Heart left ventricle (tissue), 16 donors: ENCODE measurements around the gene LRP11. TPM values are rescaled to one million over a fixed set of nuclear protein-coding genes. Genes with fewer than 3 reads are reported as not detected.
"Not testable (repeated sequence)": the region's sequence is repeated elsewhere in the genome, so short reads cannot be mapped to it uniquely, and the experiment has no call there.

Source experiments
- ATAC-seq, 4 donors: fragments of 200-7000 bp; cut with Tn5 transposase; one replicate each; pipeline ENCODE4 v1.9.1; 2020 to 2022; ENCODE audit warnings: moderate library complexity in 4 of 4, mild to moderate bottlenecking in 3 of 4, moderate number of reproducible peaks in 1 of 4
- DNase-seq, 5 donors: peaks; one replicate each; pipeline ENCODE4 v3.0.0-alpha.2; 2020
- H3K27ac ChIP-seq, 12 donors: fragments of 200-600 bp; sonication (generic) in 4 of 12; one replicate each; pipeline versions ENCODE4 v1.5.0 to v1.8.0; 2016 to 2022; ENCODE audit warnings: mild to moderate bottlenecking in 2 of 12
- H3K27me3 ChIP-seq, 9 donors: fragments of 200-600 bp; sonication (generic) in 2 of 9; one replicate each; pipeline versions ENCODE4 v1.5.1 to v1.8.0; 2016 to 2022; ENCODE audit warnings: mild to moderate bottlenecking in 3 of 9
- H3K36me3 ChIP-seq, 9 donors: fragments of 200-600 bp; sonication (generic) in 2 of 9; one replicate each; pipeline versions ENCODE4 v1.5.0 to v1.8.0; 2018 to 2022; ENCODE audit warnings: mild to moderate bottlenecking in 2 of 9
- H3K4me1 ChIP-seq, 12 donors: fragments of 200-600 bp; sonication (generic) in 4 of 12; one replicate each; pipeline versions ENCODE4 v1.5.0 to v1.8.0; 2016 to 2022; ENCODE audit warnings: mild to moderate bottlenecking in 3 of 12
- H3K4me3 ChIP-seq, 12 donors: fragments of 200-600 bp; sonication (generic) in 4 of 12; one replicate each; pipeline versions ENCODE4 v1.5.0 to v1.8.0; 2017 to 2022; ENCODE audit warnings: mild to moderate bottlenecking in 9 of 12, moderate library complexity in 4 of 12
- H3K9me3 ChIP-seq, 12 donors: fragments of 200-600 bp; sonication (generic) in 4 of 12; one replicate each; pipeline versions ENCODE4 v1.5.0 to v1.8.0; 2016 to 2022; ENCODE audit warnings: mild to moderate bottlenecking in 1 of 12
- POLR2A ChIP-seq, 2 donors: fragments of 450-650 bp; IDR thresholded peaks; one replicate each; pipeline ENCODE4 v1.6.1; 2017; ENCODE audit warnings: antibody characterized with exemption in 2 of 2, mild to moderate bottlenecking in 2 of 2, moderate library complexity in 2 of 2
- WGBS, 4 donors: extraction: QIAGEN DNeasy Blood & Tissue Kit in 2 of 4; methylation state at CpG; one replicate each; pipeline versions ENCODE4 v1.1.5 to v1.1.7; 2013 to 2018; 5-methylcytosine and 5-hydroxymethylcytosine counted together
- intact Hi-C, 10 donors: fragments of 100-400 bp; cut with DNase I; formaldehyde crosslinking; loops; one replicate each; pipeline versions ENCODE4 v1.11.1 to v1.14.2; 2022
- polyA plus RNA-seq, 2 donors: library from polyadenylated mRNA; stranded (reverse); fragments of 200-250 nt; gene quantifications; one replicate each; pipeline ENCODE4 v1.2.3, GENCODE V29; 2013
- total RNA-seq, 9 donors: library from RNA; depleted of rRNA in 2 of 9; stranded (reverse); fragments of >200 nt in 2 of 9; fragmentation: NEBNext Ultra II Directional in 3 of 9; extraction: Animal tissue kit (Norgen Biotek cat#: 25700) in 3 of 9; gene quantifications; one replicate each; pipeline versions ENCODE4 v1.1.0 to v1.2.4, GENCODE V29; 2016 to 2023
- TF ChIP-seq, protein P1 (sequence below), 12 donors: fragments of 200-600 bp; sonication (generic) in 4 of 12; IDR thresholded peaks; one replicate each; pipeline versions ENCODE4 v1.5.0 to v1.8.0; 2018 to 2022; ENCODE audit warnings: antibody characterized with exemption in 12 of 12, mild to moderate bottlenecking in 5 of 12
- donor health status: ischemic (EF 13 %, LVEDD 7.1; RV severe dilation, severe dysfunction).
- donor health status: healthy with polysubstance abuse.
- donor health status: DM: no; HTN: yes; CAD: no.
- donor health status: DM: no; HTN: no; CAD: no.
- donor health status: ischemic (EF 25% LVEDD 6.9; RV normal size, moderate dysfunction).
- donor health status: ischemic (EF 25% LVEDD 5.7; RV mildly dilated, moderate dysfunction).
- donor health status: healthy.
- donor health status: DM: yes; HTN: yes; CAD: no.
- donor health status: ischemic (EF 35%, LVEDD 5.7; RV mildly dilated, moderate dysfunction).
- donor health status: nonischemic (EF 11% LVEDD 7.7; RV severe dilation, severe dysfunction).
- donor health status: DM: yes; HTN: yes; CAD: no.
- donor health status: PGD.
- donor health status: ischemic (EF 29% LVEDD 5.4; RV normal size, mild dysfunction).
- donor health status: nonischemic (EF 23%, LVEDD 6.1; RV moderate dilation, normal function).

Gene LRP11
- total and polyA plus RNA-seq, 11 donors = 5.0 to 23.8 (median 12.5) TPM

DNA sequence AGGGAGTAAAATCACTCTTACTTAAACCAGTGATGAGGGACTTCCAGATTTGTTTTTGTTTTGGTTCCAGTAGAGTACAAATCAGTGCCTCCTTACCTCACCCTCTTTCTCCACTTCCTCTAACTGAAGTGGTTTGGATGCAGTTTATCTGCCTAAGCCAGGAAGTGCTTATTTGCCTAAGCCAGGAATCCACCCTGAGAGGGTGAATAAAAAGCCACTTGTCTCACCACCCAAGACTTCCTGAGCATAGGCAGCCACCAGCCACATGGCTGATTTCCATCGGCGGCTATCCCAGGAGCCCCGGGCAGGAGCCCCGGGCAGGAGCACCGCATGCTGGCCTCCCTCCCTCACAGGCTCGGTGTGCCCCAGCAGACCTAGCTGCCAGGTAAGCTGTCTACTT is 12.0 kb downstream of the LRP11 start:
- DNase-seq (peak in 1 of 5 donors; percentile 36), ATAC-seq (peak; percentile 63 to 84 (median 73))
- intact Hi-C loops = no loop called here
- peaks cover 0 to 15% (median 6%) of the 10 kb centered on the region in 12 donors for H3K4me1 ChIP-seq
- WGBS, 4 donors = 19 to 36% (median 28%) methylated on average over 6 of the region's 6 CpGs
- H3K9me3 ChIP-seq = no peaks in the 10 kb centered on the region
- H3K27ac ChIP-seq = peak overlapping the region in 1 of 12 donors; percentile 15
- peaks cover 0 to 14% (median 0%) of the 10 kb centered on the region in 9 donors for H3K36me3 ChIP-seq
- no peaks in the 10 kb centered on the region for H3K27me3 ChIP-seq
- no peak overlapping the region for H3K4me3 ChIP-seq
- no peak for TF ChIP-seq POLR2A (IDR thresholded peaks at IDR 0.05)
- TF ChIP-seq, protein P1, sequence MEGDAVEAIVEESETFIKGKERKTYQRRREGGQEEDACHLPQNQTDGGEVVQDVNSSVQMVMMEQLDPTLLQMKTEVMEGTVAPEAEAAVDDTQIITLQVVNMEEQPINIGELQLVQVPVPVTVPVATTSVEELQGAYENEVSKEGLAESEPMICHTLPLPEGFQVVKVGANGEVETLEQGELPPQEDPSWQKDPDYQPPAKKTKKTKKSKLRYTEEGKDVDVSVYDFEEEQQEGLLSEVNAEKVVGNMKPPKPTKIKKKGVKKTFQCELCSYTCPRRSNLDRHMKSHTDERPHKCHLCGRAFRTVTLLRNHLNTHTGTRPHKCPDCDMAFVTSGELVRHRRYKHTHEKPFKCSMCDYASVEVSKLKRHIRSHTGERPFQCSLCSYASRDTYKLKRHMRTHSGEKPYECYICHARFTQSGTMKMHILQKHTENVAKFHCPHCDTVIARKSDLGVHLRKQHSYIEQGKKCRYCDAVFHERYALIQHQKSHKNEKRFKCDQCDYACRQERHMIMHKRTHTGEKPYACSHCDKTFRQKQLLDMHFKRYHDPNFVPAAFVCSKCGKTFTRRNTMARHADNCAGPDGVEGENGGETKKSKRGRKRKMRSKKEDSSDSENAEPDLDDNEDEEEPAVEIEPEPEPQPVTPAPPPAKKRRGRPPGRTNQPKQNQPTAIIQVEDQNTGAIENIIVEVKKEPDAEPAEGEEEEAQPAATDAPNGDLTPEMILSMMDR (IDR thresholded peaks at IDR 0.05) = no peak

DNA sequence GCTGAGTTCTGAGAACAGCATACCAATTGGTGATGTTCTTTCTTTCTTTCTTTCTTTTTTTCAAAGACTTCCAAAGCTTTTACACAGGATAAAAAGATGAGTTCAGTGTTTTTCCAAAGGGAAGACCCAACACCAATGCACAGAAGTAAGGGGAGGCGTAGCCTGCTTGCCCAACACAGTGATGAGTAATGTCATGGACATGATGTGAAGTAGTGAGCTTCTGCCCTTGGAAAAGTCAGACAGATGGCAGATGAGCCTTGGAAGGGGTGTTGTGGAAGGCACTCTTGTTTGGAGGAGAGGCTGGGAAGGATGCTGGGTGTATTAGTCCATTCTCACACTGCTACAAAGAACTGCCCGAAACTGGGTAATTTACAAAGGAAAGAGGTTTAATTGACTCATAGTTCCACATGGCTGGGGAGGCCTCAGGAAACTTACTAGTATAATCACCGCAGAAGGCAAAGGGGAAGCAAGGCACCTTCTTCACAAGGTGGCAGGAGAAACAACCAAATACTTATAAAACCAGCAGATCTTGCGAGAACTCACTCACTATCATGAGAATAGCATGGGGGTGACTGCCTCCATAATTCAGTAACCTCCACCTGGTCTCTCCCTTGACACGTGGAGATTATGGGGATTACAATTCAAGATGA is 12.6 kb downstream of the LRP11 start:
- H3K27me3 ChIP-seq = no peaks in the 10 kb centered on the region
- H3K9me3 ChIP-seq = no peaks in the 10 kb centered on the region
- WGBS, 4 donors = 84 to 90% (median 88%) methylated on average over 5 of the region's 5 CpGs
- TF ChIP-seq, protein P1 (IDR thresholded peaks at IDR 0.05) = no peak
- no peak for TF ChIP-seq POLR2A (IDR thresholded peaks at IDR 0.05)
- ATAC-seq = no peak
- no peak overlapping the region for H3K4me3 ChIP-seq
- no peak for DNase-seq
- H3K36me3 ChIP-seq = peaks cover 0 to 14% (median 0%) of the 10 kb centered on the region in 9 donors
- peaks cover 0 to 18% (median 11%) of the 10 kb centered on the region in 12 donors for H3K4me1 ChIP-seq
- H3K27ac ChIP-seq = no peak overlapping the region
- intact Hi-C loops = no loop called here

DNA sequence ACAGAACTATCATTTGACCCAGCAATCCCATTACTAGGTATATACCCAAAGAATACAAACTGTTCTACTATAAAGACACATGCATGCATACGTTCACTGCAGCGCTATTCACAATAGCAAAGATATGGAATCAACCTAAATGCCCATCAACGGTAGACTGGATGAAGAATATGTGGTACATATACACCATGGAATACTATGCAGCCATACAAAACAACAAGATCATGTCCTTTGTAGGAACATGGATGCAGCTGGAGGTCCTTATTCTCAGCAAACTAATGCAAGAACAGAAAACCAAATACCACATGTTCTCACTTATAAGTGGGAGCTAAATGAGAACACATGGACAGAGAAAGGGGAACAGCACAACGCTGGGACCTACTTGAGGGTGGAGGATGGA is 15.8 kb downstream of the LRP11 start:
- Histone ChIP-seq H3K4me1 (peaks cover 0 to 23% (median 14%) of the 10 kb centered on the region in 12 donors), H3K36me3 (peaks cover 0 to 14% (median 0%) of the 10 kb centered on the region in 9 donors)
- ATAC-seq, H3K4me3 ChIP-seq, H3K9me3 ChIP-seq, intact Hi-C loops, H3K27me3 ChIP-seq, H3K27ac ChIP-seq, DNase-seq: not testable (repeated sequence)
- 69 to 86% (median 71%) methylated on average over 4 of the region's 4 CpGs for WGBS, 4 donors

DNA sequence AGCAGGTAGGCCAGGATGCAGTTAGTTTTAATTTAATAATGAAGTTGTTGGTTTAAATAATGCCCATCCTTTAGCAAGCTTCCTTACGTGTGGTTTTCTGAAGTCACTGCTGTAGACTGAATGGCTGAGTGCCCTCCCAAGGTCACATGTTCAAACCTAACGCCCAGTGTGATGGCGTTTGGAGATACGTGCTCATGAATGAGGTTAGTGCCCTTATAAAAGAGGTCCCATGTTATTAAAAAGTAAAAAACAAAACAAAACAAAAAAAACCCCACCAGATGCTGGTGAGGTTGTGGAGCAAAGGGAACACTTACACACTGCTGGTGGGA is 16.3 kb downstream of the LRP11 start:
- Histone ChIP-seq H3K9me3 (no peaks in the 10 kb centered on the region), H3K27ac (no peak overlapping the region), H3K4me1 (peaks cover 0 to 23% (median 14%) of the 10 kb centered on the region in 12 donors), H3K36me3 (peaks cover 0 to 14% (median 0%) of the 10 kb centered on the region in 9 donors), H3K27me3 (no peaks in the 10 kb centered on the region), H3K4me3 (no peak overlapping the region)
- TF ChIP-seq POLR2A (IDR thresholded peaks at IDR 0.05) = no peak
- TF ChIP-seq, protein P1 (IDR thresholded peaks at IDR 0.05) = no peak
- DNase-seq (no peak), ATAC-seq (no peak)
- WGBS, 4 donors = 80 to 93% (median 89%) methylated on average over 4 of the region's 4 CpGs
- intact Hi-C loops = loop anchor here in 1 of 10 donors (2.0 kb wide), 1 partner anchor 15 kb away; no protein-coding TSS in a partner anchor
